NB4 (cell line): ENCODE measurements around the gene PIGW.

ENCODE experiments used
- MYC ChIP-seq: IDR thresholded peaks from 2 replicates; pipeline ENCODE4 v1.6.1; 2011; ENCODE audit warnings: low read depth, low read length
- POLR2A ChIP-seq: IDR thresholded peaks from 2 replicates; pipeline ENCODE4 v1.6.1; 2011; ENCODE audit warnings: mild to moderate bottlenecking; ENCODE audit not compliant: insufficient read length; ENCODE audit errors: extremely low read depth
- TF ChIP-seq, protein P1 (sequence below): IDR thresholded peaks from one replicate; pipeline ENCODE4 v1.5.1; 2012; ENCODE audit warnings: low read depth, low read length
- TF ChIP-seq, protein P2 (sequence below): IDR thresholded peaks from 2 replicates; pipeline ENCODE4 v1.6.1; 2011; ENCODE audit warnings: low read depth, low read length

DNA sequence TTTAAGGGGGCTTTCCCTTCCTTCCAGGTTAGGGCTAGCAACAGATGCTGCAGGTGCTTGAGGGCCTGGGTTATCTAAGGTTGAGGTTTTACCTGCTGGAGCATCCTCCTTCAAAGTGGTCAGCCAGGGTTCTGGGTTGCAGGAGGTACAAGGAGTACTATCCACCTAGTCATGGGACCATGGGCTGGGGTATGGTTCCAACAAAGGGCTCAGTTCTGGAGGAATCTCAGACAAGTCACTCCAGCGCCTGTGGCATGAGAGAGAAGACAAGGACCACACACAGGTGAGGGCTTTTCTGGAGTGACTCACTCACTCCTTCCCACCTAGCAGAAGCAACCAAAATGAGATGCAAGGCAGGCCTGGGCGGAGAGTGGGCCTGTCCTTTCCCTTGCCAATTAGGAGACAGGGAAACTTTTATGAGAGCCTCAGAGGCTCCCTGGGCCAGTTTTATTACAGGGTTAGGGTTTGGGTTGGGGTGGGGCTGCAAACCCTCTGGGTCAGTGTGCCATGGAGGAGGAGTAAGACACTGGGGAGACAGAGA, 2.3 kb upstream of the PIGW start:
- TF ChIP-seq, protein P1, sequence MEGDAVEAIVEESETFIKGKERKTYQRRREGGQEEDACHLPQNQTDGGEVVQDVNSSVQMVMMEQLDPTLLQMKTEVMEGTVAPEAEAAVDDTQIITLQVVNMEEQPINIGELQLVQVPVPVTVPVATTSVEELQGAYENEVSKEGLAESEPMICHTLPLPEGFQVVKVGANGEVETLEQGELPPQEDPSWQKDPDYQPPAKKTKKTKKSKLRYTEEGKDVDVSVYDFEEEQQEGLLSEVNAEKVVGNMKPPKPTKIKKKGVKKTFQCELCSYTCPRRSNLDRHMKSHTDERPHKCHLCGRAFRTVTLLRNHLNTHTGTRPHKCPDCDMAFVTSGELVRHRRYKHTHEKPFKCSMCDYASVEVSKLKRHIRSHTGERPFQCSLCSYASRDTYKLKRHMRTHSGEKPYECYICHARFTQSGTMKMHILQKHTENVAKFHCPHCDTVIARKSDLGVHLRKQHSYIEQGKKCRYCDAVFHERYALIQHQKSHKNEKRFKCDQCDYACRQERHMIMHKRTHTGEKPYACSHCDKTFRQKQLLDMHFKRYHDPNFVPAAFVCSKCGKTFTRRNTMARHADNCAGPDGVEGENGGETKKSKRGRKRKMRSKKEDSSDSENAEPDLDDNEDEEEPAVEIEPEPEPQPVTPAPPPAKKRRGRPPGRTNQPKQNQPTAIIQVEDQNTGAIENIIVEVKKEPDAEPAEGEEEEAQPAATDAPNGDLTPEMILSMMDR = no peak
- TF ChIP-seq POLR2A (no peak), MYC (no peak)
- TF ChIP-seq, protein P2, sequence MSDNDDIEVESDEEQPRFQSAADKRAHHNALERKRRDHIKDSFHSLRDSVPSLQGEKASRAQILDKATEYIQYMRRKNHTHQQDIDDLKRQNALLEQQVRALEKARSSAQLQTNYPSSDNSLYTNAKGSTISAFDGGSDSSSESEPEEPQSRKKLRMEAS = no peak
